Mononuclear cell (primary cell): ENCODE data around the gene RDH11. TPM values are rescaled to one million over a fixed set of nuclear protein-coding genes. Genes with fewer than 3 reads are reported as not detected.
A peak's percentile ranks its signal among the peaks of the same experiment; 100 is the strongest.
"Not testable (repeated sequence)": the region's sequence is repeated elsewhere in the genome, so short reads cannot be mapped to it uniquely, and the experiment has no call there.

ENCODE experiments used
- H3K27me3 ChIP-seq: 2 replicates; pipeline ENCODE4 v1.6.0; 2011; ENCODE audit warnings: low read length, control low read depth; ENCODE audit not compliant: insufficient read depth
- H3K4me1 ChIP-seq: 2 replicates; pipeline ENCODE4 v1.5.1; 2011; ENCODE audit warnings: mild to moderate bottlenecking, low read length, control low read depth; ENCODE audit not compliant: insufficient read depth
- H3K4me3 ChIP-seq: 2 replicates; pipeline ENCODE4 v1.5.1; 2011; ENCODE audit warnings: mild to moderate bottlenecking, low read length, moderate library complexity
- H3K9me3 ChIP-seq: 2 replicates; pipeline ENCODE4 v1.5.1; 2011; ENCODE audit warnings: low read depth, mild to moderate bottlenecking, control low read depth, low read length
- total RNA-seq: library from RNA; depleted of rRNA; stranded (reverse); fragments of >200 nt; gene quantifications from one replicate; pipeline ENCODE4 v1.2.3, GENCODE V29; 2012

The RDH11 gene
- total RNA-seq = 43.3 TPM

DNA sequence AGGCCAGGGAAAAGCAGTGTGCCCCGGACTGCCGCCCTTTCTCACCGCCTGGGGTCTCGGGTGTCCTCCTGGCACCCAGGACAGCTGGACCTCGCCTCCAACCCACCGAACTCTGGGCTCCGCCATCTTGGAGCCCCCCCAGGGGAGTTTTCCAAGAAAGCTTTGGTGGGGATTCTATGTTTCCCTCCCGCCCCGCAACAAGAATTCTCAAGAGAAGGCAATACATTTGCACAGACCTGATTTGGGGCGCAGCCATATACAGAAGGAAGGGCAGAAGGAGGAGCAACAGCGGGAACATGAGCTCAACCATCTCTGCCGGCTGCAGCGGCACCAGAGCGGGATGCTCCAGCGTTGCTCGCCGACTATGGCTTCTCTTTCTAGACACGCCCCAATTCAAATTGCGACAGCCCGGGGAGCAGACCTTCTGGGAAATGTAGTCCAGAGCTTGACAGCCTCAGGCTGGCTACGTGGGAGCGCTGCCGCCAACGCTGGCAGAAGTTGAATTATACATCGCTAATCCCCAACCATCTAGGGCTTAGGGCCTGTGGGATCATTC lies at the start of gene RDH11:
Gene RDH11, minus strand, starts transcription at position 371 of the 556 bp plus-strand sequence. Its CDS starts 61 bp downstream, at position 310.
- Histone ChIP-seq H3K27me3 (no peaks in the 10 kb centered on the region), H3K9me3 (no peaks in the 10 kb centered on the region), H3K4me1 (peaks cover 19% of the 10 kb centered on the region), H3K4me3 (peak within 1 kb of the TSS; percentile 66)

GRCh38 chr14:67744046-67744445 lies 48.5 kb upstream of the RDH11 start:
- Histone ChIP-seq H3K4me3 (no peak overlapping the region), H3K9me3 (no peaks in the 10 kb centered on the region), H3K4me1 (no peaks in the 10 kb centered on the region), H3K27me3 (no peaks in the 10 kb centered on the region)

DNA sequence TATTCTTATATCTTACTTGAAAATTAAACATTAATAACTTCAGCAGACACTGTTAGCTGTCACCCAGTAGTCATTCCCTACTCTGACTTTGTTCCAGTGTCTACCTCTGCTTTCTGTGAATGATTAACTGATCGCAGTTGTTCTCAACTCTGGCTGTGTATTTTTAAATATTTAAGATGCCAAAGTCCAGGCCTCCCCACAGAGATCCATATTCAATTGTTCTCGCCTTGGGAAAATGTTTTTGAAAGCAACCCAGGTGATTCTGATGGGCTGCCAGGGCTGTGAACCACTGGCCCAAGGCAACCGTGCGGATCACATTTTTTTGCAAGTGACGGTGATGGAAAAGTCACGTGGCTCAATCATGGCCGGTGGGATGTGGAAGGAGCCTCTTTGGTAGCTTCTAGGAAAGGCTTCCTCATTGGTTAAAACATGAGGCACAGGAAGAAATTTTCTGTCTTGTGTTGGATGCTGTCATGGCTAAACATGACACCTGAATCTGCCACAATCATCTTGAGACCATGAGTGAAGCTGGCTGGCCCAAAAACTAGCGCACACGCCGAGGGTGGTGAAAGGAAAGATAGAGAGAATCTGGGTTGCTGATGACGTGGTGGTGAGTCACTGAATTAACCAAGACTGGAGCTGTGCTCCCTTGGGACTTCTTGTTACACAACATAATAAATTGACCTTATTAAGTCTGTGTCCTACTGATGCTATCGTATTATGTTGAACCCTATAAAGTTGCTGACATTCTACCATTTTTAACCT lies 43.4 kb upstream of the RDH11 start:
- Histone ChIP-seq H3K4me1 (no peaks in the 10 kb centered on the region), H3K9me3 (no peaks in the 10 kb centered on the region), H3K4me3 (no peak overlapping the region), H3K27me3 (no peaks in the 10 kb centered on the region)

DNA sequence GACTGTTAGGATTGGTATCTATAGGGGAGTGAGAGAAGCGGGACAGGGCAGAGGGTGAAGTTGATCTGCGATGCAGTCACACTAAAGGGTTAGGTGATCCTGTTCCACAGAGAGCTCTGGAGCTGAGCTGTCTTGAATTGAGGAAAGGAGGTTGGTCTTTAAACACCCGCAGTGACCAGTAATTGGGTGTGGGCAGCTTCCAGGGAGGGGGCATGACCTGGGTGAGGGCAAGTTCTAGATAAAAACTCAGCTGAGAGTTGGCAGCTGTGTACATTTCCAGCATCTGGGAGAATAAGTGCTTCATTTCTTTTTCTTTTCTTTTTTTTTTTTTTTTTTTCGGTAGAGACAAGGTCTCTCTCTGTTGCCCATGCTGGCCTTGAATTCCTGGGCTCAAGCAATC lies 41.2 kb upstream of the RDH11 start:
- H3K4me1 ChIP-seq = no peaks in the 10 kb centered on the region
- no peaks in the 10 kb centered on the region for H3K9me3 ChIP-seq
- H3K4me3 ChIP-seq = no peak overlapping the region
- H3K27me3 ChIP-seq = no peaks in the 10 kb centered on the region

DNA sequence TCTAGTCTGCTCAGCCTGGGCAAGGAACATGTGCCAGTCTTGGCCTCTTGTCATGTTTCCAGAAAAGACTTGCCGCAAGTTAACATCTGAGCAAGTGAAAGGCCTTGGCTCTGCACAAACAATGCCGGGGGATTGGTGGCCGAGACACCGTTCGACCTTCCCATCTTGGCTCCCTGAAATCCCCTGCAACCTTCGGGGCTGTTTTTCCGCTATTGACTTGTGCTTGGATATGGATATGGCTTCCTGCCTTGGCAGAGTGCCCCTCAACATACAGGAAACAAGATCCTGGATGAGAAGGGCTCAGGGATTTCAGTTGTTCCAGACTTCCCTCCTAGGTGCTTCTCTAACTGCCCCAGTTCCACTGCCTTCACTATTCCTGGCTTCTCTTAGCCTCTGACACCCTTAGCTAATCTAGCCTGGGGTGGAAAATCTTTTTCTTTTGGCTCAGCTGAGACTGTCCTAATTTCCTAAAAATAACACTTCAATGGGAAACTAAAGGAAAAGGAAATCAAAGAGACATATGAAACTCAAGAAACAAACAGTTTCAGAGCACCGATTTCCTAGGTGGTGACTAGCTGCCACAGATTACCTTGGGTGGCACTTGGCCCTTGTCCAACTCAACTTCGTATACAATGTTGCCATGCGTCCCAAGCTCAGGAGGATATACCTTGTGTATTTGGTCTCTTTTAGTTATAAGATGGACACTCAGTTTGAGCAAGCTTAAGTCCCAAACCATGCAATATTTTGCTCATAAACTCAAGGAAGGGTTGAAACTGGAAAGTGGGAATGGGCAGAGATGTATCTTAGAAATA lies 40.0 kb upstream of the RDH11 start:
- Histone ChIP-seq H3K4me3 (no peak overlapping the region), H3K9me3 (no peaks in the 10 kb centered on the region), H3K27me3 (no peaks in the 10 kb centered on the region), H3K4me1 (no peaks in the 10 kb centered on the region)

- no peaks in the 10 kb centered on the region for H3K27me3 ChIP-seq
- H3K4me3 ChIP-seq = no peak overlapping the region
- no peaks in the 10 kb centered on the region for H3K9me3 ChIP-seq
- H3K4me1 ChIP-seq = no peaks in the 10 kb centered on the region
These were observed 39.1 kb upstream of the RDH11 start for GRCh38 chr14:67734675-67735074.

DNA sequence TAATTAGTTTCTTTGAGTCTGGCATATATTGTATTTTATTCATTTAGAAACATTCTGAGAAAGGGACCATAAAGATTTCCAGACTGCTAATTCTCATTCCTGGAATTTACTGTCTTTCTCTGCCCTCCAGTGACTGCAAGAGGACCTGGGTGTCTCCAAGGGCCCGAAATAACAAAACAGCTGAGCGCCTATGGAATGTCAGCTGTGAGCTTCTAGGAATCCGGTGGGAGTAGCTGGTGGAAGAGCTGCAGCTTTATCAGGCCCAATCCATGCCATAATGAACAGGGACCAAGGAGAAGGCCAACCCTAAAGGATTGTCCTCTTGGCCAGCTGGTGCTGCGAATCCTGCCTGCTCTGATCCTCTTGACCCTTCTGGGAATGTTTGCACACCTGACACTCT lies 38.1 kb upstream of the RDH11 start:
- Histone ChIP-seq H3K4me1 (no peaks in the 10 kb centered on the region), H3K9me3 (no peaks in the 10 kb centered on the region), H3K4me3 (no peak overlapping the region), H3K27me3 (no peaks in the 10 kb centered on the region)

DNA sequence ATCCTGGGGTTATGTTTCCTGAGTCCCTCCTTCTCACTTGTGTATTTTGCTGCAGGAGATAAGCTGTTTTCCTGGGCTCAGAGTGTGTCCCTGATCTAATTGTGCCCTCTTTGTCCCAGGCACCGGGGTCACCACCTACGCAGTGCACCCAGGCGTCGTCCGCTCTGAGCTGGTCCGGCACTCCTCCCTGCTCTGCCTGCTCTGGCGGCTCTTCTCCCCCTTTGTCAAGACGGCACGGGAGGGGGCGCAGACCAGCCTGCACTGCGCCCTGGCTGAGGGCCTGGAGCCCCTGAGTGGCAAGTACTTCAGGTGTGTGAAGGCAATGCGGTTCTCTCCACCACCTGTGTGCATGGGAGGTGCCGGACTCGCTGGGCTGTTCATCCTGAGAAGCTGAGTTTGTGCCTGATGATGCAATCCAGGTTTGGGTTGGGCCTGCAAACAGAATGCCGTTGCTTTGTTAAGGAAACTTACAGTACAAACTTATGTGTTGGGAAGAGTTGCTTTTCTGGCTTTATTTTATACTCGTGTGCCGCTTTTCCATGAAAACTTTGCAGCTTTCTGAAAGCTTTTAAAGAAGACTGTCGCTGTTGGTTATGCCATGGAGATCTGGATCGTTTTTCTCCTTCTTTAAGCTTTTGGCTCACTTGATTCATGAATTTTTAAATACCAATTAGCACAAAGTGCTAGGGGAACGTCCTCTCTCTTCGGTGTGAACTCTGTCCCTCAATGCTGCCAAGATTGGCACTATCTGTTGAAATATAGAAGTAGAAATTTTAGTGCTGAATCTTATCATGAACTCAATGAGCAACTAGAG lies 33.7 kb upstream of the RDH11 start:
- Histone ChIP-seq H3K9me3 (no peaks in the 10 kb centered on the region), H3K4me3 (no peak overlapping the region), H3K4me1 (no peaks in the 10 kb centered on the region), H3K27me3 (no peaks in the 10 kb centered on the region)

DNA sequence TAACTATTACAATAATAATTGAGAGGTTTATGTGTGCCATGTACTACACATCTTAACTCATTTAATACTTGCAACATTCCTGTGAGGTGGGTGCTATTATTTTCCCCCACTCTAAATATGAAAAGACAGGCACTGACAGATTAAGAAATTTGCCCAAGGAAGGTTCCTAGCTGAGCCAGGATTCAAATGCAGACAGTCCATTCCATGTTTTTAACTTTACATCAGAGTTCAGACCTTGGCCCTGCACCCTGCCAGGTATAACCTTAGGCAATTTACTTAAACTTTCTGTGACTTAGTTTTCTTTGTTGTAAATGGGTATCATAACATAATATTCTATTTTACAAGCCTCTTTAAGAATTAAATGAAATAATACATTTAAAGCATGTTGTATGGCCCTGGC lies 32.7 kb upstream of the RDH11 start:
- Histone ChIP-seq H3K27me3 (peaks cover 4% of the 10 kb centered on the region), H3K4me3 (no peak overlapping the region)

DNA sequence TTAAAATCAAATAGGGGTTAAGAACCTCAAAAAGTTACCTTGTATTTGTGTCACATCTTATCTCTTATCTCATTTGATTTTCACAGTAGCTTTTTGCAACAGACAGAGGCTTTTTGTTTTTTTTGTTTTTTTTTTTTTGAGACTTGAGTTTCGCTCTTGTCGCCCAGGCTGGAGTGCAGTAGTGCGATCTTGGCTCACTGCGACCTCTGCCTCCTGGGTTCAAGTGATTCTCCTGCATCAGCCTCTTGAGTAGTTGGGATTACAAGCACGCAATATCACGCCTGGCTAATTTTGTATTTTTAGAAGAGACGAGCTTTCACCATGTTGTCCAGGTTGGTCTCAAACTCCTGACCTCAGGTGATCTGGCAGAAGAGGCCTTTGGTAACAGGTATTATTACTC lies 31.8 kb upstream of the RDH11 start:
- H3K4me1 ChIP-seq = no peaks in the 10 kb centered on the region
- H3K27me3 ChIP-seq = peaks cover 12% of the 10 kb centered on the region
- H3K4me3 ChIP-seq = no peak overlapping the region
- no peaks in the 10 kb centered on the region for H3K9me3 ChIP-seq

More for the DNA sequence above, 32.7 kb upstream of the RDH11 start:
- H3K9me3 ChIP-seq = no peaks in the 10 kb centered on the region
- H3K4me1 ChIP-seq = no peaks in the 10 kb centered on the region

- H3K4me3 ChIP-seq = no peak overlapping the region
- H3K27me3 ChIP-seq = peaks cover 12% of the 10 kb centered on the region
- no peaks in the 10 kb centered on the region for H3K4me1 ChIP-seq
- no peaks in the 10 kb centered on the region for H3K9me3 ChIP-seq
These were observed 29.6 kb upstream of the RDH11 start for GRCh38 chr14:67725171-67725570.

DNA sequence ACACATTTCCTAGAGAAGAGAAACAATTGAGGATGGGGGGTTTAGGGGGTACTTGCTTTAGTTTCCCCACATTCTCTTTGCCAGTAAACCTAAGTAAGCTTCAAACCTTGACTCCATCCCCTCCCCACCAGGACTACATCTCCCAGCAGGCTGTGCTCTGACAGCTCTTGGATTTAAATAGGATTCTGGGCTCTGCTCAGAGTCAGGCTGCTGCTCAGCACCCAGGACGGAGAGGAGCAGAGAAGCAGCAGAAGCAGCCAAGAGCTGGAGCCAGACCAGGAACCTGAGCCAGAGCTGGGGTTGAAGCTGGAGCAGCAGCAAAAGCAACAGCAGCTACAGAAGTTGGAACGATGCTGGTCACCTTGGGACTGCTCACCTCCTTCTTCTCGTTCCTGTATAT lies 26.7 kb upstream of the RDH11 start:
- no peaks in the 10 kb centered on the region for H3K9me3 ChIP-seq
- H3K4me1 ChIP-seq = no peaks in the 10 kb centered on the region
- no peak overlapping the region for H3K4me3 ChIP-seq
- H3K27me3 ChIP-seq = peaks cover 12% of the 10 kb centered on the region

- H3K9me3 ChIP-seq = no peaks in the 10 kb centered on the region
- H3K4me3 ChIP-seq = no peak overlapping the region
- H3K27me3 ChIP-seq = peaks cover 12% of the 10 kb centered on the region
- H3K4me1 ChIP-seq = no peaks in the 10 kb centered on the region
These were observed 26.3 kb upstream of the RDH11 start for GRCh38 chr14:67721875-67722274.

GRCh38 chr14:67719866-67720265 lies 24.3 kb upstream of the RDH11 start:
- no peak overlapping the region for H3K4me3 ChIP-seq
- peaks cover 12% of the 10 kb centered on the region for H3K27me3 ChIP-seq
- H3K4me1 ChIP-seq = no peaks in the 10 kb centered on the region
- no peaks in the 10 kb centered on the region for H3K9me3 ChIP-seq

- H3K27me3 ChIP-seq = peaks cover 12% of the 10 kb centered on the region
- not testable (repeated sequence) for H3K9me3 ChIP-seq, H3K4me1 ChIP-seq, H3K4me3 ChIP-seq
These were observed 23.8 kb upstream of the RDH11 start for GRCh38 chr14:67719385-67719784.
